Mammary epithelial cell (primary cell): Measurements from ENCODE around the gene CBX4.

Experiments used
- CTCF ChIP-seq, 2 donors: IDR thresholded peaks in 1 of 2; conservative IDR thresholded peaks in 1 of 2; 2 replicates each; pipeline ENCODE4 v1.5.1; 2011 to 2012; ENCODE audit warnings: inconsistent platforms in 2 of 2, low read length in 2 of 2, mild to moderate bottlenecking in 2 of 2, control low read depth in 1 of 2, low read depth in 1 of 2; ENCODE audit not compliant: insufficient read depth in 1 of 2; ENCODE audit errors: extremely low read depth in 1 of 2
- EZH2 ChIP-seq: IDR thresholded peaks from 2 replicates; pipeline ENCODE4 v1.6.1; 2012; ENCODE audit warnings: low read length, inconsistent platforms, borderline replicate concordance

- no peak for TF ChIP-seq CTCF (conservative IDR thresholded peaks at IDR 0.05 in 1 of 2, IDR thresholded peaks at IDR 0.05 in 1 of 2; ENCODE audit: extremely low read depth in 1 of 2, insufficient read depth in 1 of 2, low read depth in 1 of 2, low read length in 2 of 2)
- TF ChIP-seq EZH2 = no peak
Measured at GRCh38 chr17:79819085-79819484, 20.2 kb downstream of the CBX4 start.
